Measurements from ENCODE around the gene FXYD1. TPM values are rescaled to one million over a fixed set of nuclear protein-coding genes. Genes with fewer than 3 reads are reported as not detected.
"Not testable (repeated sequence)": the region's sequence is repeated elsewhere in the genome, so short reads cannot be mapped to it uniquely, and the experiment has no call there.

Gene FXYD1
- total and polyA plus RNA-seq, 8 donors, result 7.5 to 193 (median 24.0) TPM; not detected in 1

GRCh38 chr19:35100588-35101533, 37.8 kb upstream of the FXYD1 start:
- 81 to 86% (median 84%) methylated on average over 15 to 16 of the region's 16 CpGs for WGBS, 5 donors
- H3K4me3 ChIP-seq, result no peak overlapping the region
- DNase-seq, result no peak
- H3K27me3 ChIP-seq, result no peaks in the 10 kb centered on the region
- H3K4me1 ChIP-seq, result peaks cover 0 to 4% (median 2%) of the 10 kb centered on the region in 4 donors
- H3K9me3 ChIP-seq, result no peaks in the 10 kb centered on the region
- TF ChIP-seq CTCF (IDR thresholded peaks at IDR 0.05) (no peak), POLR2AphosphoS5 (IDR thresholded peaks at IDR 0.05) (no peak), POLR2A (IDR thresholded peaks at IDR 0.05) (no peak), EP300 (IDR thresholded peaks at IDR 0.05) (no peak)
- intact Hi-C loops (cut with DNase I; ENCODE audit: low total_unique reads), result no loop called here
- no peak overlapping the region for H3K27ac ChIP-seq
- H3K36me3 ChIP-seq, result no peaks in the 10 kb centered on the region

GRCh38 chr19:35101949-35102348, 36.7 kb upstream of the FXYD1 start:
- DNase-seq; H3K4me1 ChIP-seq; H3K36me3 ChIP-seq; intact Hi-C loops (cut with DNase I; ENCODE audit: low total_unique reads); H3K27me3 ChIP-seq; H3K4me3 ChIP-seq; H3K27ac ChIP-seq; H3K9me3 ChIP-seq: not testable (repeated sequence)
- 90 to 97% (median 93%) methylated on average over 10 of the region's 10 CpGs for WGBS, 5 donors

GRCh38 chr19:35103614-35104013, 35.0 kb upstream of the FXYD1 start:
- H3K9me3 ChIP-seq; DNase-seq; H3K27ac ChIP-seq; intact Hi-C loops (cut with DNase I; ENCODE audit: low total_unique reads); H3K36me3 ChIP-seq; H3K4me3 ChIP-seq; H3K27me3 ChIP-seq: not testable (repeated sequence)
- WGBS, 5 donors, result 77 to 81% (median 79%) methylated on average over 10 of the region's 10 CpGs
- H3K4me1 ChIP-seq, result peaks cover 3 to 13% (median 6%) of the 10 kb centered on the region in 4 donors

GRCh38 chr19:35104361-35104760, 34.3 kb upstream of the FXYD1 start:
- DNase-seq, result no peak
- Histone ChIP-seq H3K4me1 (peaks cover 0 to 18% (median 7%) of the 10 kb centered on the region in 4 donors), H3K9me3 (no peaks in the 10 kb centered on the region), H3K27ac (no peak overlapping the region), H3K4me3 (no peak overlapping the region), H3K36me3 (no peaks in the 10 kb centered on the region), H3K27me3 (peaks cover 0 to under 1% (median 0%) of the 10 kb centered on the region in 3 donors)
- intact Hi-C loops (cut with DNase I; ENCODE audit: low total_unique reads), result no loop called here
- TF ChIP-seq CTCF (IDR thresholded peaks at IDR 0.05) (no peak), POLR2AphosphoS5 (IDR thresholded peaks at IDR 0.05) (no peak), EP300 (IDR thresholded peaks at IDR 0.05) (no peak), POLR2A (IDR thresholded peaks at IDR 0.05) (no peak)
- WGBS, 5 donors, result 77 to 91% (median 81%) methylated on average over 8 to 11 of the region's 11 CpGs

GRCh38 chr19:35105047-35105410, 33.6 kb upstream of the FXYD1 start:
- Histone ChIP-seq H3K9me3 (no peaks in the 10 kb centered on the region), H3K4me3 (no peak overlapping the region), H3K4me1 (peaks cover 0 to 18% (median 10%) of the 10 kb centered on the region in 4 donors), H3K27ac (no peak overlapping the region), H3K36me3 (no peaks in the 10 kb centered on the region), H3K27me3 (peaks cover 0 to 5% (median 0%) of the 10 kb centered on the region in 3 donors)
- WGBS, 5 donors, result 92 to 99% (median 96%) methylated on average over 6 of the region's 6 CpGs
- TF ChIP-seq EP300 (IDR thresholded peaks at IDR 0.05) (no peak), POLR2AphosphoS5 (IDR thresholded peaks at IDR 0.05) (no peak), POLR2A (IDR thresholded peaks at IDR 0.05) (no peak), CTCF (IDR thresholded peaks at IDR 0.05) (no peak)
- no peak for DNase-seq
- intact Hi-C loops (cut with DNase I; ENCODE audit: low total_unique reads), result no loop called here
